Kidney (tissue), 14 donors: ENCODE measurements around the gene DISP3. TPM values are rescaled to one million over a fixed set of nuclear protein-coding genes. Genes with fewer than 3 reads are reported as not detected.

Experiments
- DNase-seq, 5 donors: peaks; one replicate each; pipeline ENCODE4 v3.0.0-alpha.2; 2013 to 2020
- FAIRE-seq: peaks from 2 replicates; lab custom pipeline; 2012; peaks lifted over from hg19 to GRCh38; lab: Jason Lieb, UNC
- H3K27ac ChIP-seq, 2 donors: one replicate each; pipeline ENCODE4 v1.7.0; 2013; ENCODE audit warnings: low read depth in 2 of 2, low read length in 2 of 2, inconsistent platforms in 1 of 2
- H3K27me3 ChIP-seq: one replicate; pipeline ENCODE4 v1.7.1; 2013; ENCODE audit warnings: low read length, inconsistent platforms; ENCODE audit not compliant: control insufficient read depth, insufficient read depth
- H3K36me3 ChIP-seq, 3 donors: one replicate each; pipeline versions ENCODE4 v1.7.0 to v1.7.1; 2013; ENCODE audit warnings: low read length in 3 of 3, control low read depth in 1 of 3, inconsistent platforms in 1 of 3; ENCODE audit not compliant: insufficient read depth in 3 of 3, control insufficient read depth in 2 of 3
- H3K4me1 ChIP-seq, 3 donors: one replicate each; pipeline versions ENCODE4 v1.7.0 to v1.7.1; 2013; ENCODE audit warnings: low read length in 3 of 3, inconsistent platforms in 1 of 3, low read depth in 1 of 3; ENCODE audit not compliant: control insufficient read depth in 2 of 3, insufficient read depth in 2 of 3
- H3K4me3 ChIP-seq, 3 donors: one replicate each; pipeline versions ENCODE4 v1.7.0 to v1.8.1; 2013; ENCODE audit warnings: low read length in 3 of 3, control low read depth in 1 of 3, inconsistent platforms in 1 of 3
- H3K9ac ChIP-seq, 3 donors: one replicate each; pipeline versions ENCODE4 v1.7.0 to v1.7.1; 2013; ENCODE audit warnings: low read length in 3 of 3, control low read depth in 1 of 3, inconsistent platforms in 1 of 3
- H3K9me3 ChIP-seq, 3 donors: one replicate each; pipeline versions ENCODE4 v1.7.0 to v1.7.1; 2013; ENCODE audit warnings: low read length in 3 of 3, control low read depth in 1 of 3, inconsistent platforms in 1 of 3; ENCODE audit not compliant: control insufficient read depth in 2 of 3, insufficient read depth in 1 of 3
- intact Hi-C: fragments of 100-400 bp; cut with DNase I; formaldehyde crosslinking; loops from one replicate; pipeline ENCODE4 v1.11.1; 2022
- polyA plus RNA-seq: library from polyadenylated mRNA; stranded (reverse); fragments of 350-450 nt; fragmentation: Illumina TruSeq; extraction: RNeasy Lipid Tissue Mini Kit (QIAGEN cat#74804); gene quantifications from one replicate; pipeline ENCODE4 v1.2.3, GENCODE V29; 2014; ENCODE audit warnings: low read depth, low replicate concordance; ENCODE audit not compliant: insufficient read depth
- total RNA-seq: library from RNA; stranded (reverse); fragmentation: NEBNext Ultra II Directional; extraction: Animal tissue kit (Norgen Biotek cat#: 25700); gene quantifications from one replicate; pipeline ENCODE4 v1.2.1, GENCODE V29; 2021
- TF ChIP-seq, protein P1 (sequence below): IDR thresholded peaks from 3 replicates; pipeline ENCODE4 v1.5.1; 2012; ENCODE audit warnings: mild to moderate bottlenecking, moderate library complexity, borderline replicate concordance; ENCODE audit not compliant: insufficient read depth; ENCODE audit errors: extremely low read depth
- donor health status: control.
- donor health status: control.
- donor health status: control.
- donor health status: control.
- donor health status: control.
- donor health status: DM: yes; HTN: yes; CAD: no.
- donor health status: Normal renal cell carcinoma (clear cell type).

The DISP3 gene
- total and polyA plus RNA-seq, 2 donors from 2014 or later, result 0.19 TPM; not detected in 1

DNA sequence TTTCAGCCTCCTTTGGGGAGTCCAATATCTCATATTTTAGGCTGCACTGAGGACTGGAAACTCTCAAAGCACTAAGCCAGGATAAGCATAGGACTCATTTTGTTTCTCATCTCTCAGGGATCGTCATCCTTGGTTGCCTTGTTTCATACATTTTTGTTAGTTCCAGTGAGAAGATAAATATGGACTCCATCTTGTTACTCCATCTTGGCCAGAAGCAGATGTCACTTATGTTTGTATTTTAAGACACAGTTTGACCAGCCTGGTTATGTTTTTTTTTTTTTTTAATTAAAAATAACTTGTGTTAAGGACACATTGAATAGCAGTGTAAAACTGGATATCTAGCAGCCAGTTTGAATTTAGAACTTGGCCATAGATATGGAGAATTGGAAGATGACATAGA, 34.7 kb downstream of the DISP3 start:
- intact Hi-C loops, result no loop called here
- H3K9ac ChIP-seq, result no peak overlapping the region
- no peak overlapping the region for H3K27ac ChIP-seq
- no peaks in the 10 kb centered on the region for H3K36me3 ChIP-seq
- TF ChIP-seq, protein P1, sequence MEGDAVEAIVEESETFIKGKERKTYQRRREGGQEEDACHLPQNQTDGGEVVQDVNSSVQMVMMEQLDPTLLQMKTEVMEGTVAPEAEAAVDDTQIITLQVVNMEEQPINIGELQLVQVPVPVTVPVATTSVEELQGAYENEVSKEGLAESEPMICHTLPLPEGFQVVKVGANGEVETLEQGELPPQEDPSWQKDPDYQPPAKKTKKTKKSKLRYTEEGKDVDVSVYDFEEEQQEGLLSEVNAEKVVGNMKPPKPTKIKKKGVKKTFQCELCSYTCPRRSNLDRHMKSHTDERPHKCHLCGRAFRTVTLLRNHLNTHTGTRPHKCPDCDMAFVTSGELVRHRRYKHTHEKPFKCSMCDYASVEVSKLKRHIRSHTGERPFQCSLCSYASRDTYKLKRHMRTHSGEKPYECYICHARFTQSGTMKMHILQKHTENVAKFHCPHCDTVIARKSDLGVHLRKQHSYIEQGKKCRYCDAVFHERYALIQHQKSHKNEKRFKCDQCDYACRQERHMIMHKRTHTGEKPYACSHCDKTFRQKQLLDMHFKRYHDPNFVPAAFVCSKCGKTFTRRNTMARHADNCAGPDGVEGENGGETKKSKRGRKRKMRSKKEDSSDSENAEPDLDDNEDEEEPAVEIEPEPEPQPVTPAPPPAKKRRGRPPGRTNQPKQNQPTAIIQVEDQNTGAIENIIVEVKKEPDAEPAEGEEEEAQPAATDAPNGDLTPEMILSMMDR, result no peak
- DNase-seq, result no peak
- FAIRE-seq, result no peak
- no peaks in the 10 kb centered on the region for H3K9me3 ChIP-seq
- no peaks in the 10 kb centered on the region for H3K27me3 ChIP-seq
- H3K4me1 ChIP-seq, result no peaks in the 10 kb centered on the region
- no peak overlapping the region for H3K4me3 ChIP-seq

DNA sequence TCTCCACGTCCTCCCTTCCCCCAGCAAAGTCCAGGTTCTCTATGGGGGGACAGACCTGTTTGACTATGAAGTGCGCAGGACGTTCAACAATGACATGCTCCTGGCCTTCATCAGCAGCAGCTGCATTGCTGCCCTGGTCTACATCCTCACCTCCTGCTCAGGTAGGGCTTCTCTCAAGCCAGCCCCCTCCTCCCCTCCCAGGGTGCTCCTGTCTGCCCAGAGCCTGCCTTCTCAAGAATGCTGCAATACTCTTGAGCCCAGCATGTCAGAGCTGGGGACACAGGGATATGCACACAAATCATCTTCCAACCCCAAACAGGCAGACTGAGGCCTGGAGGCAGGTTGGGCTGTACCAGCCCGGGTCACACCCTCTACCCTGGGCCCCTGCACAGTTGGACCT, 35.4 kb downstream of the DISP3 start:
- intact Hi-C loops, result no loop called here
- Histone ChIP-seq H3K4me1 (no peaks in the 10 kb centered on the region), H3K27me3 (no peaks in the 10 kb centered on the region), H3K4me3 (no peak overlapping the region), H3K27ac (no peak overlapping the region), H3K9ac (no peak overlapping the region), H3K9me3 (no peaks in the 10 kb centered on the region), H3K36me3 (no peaks in the 10 kb centered on the region)
- DNase-seq (peak in 1 of 5 donors; percentile 26), FAIRE-seq (no peak)
- TF ChIP-seq, protein P1, result no peak

DNA sequence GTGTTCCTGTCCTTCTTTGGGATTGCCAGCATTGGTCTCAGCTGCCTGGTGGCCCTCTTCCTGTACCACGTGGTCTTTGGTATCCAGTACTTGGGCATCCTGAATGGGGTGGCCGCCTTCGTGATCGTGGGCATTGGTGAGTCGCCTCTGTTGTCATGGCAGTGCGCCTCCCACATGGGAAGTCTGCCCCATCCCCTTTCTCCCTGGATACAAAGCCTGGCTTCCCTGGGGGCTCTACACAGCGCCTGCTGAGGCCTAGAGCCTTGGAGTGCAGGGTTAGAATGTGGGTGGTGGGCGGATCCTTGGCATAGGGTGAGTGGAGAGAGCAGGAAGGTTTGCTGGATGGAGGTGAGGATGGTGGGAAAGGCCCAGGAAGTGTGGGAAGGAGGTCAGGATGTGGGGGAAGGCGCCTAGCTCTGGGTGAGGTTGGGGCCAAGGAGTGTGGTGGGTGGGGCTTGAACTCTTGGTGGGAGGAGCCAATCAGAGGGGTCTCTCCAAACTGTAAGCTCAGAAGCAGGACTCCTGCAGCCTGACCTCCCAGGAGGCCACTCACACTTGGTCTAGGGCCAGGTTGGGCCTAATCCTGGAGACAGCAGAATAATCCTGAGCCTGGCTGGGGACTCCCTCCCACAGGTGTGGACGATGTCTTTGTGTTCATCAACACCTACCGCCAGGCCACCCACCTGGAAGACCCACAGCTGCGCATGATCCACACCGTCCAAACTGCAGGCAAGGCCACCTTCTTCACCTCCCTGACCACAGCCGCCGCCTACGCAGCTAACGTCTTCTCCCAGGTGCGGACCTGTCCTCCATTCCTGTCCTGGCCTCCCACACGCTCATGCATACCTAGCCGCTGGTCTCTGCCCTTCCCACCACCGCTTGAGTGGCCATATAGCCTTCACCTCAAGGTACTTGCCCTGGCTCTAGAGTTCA, 36.7 kb downstream of the DISP3 start:
- FAIRE-seq, result no peak
- Histone ChIP-seq H3K27me3 (no peaks in the 10 kb centered on the region), H3K36me3 (no peaks in the 10 kb centered on the region), H3K9me3 (no peaks in the 10 kb centered on the region), H3K4me3 (no peak overlapping the region), H3K9ac (no peak overlapping the region), H3K27ac (no peak overlapping the region), H3K4me1 (no peaks in the 10 kb centered on the region)
- TF ChIP-seq, protein P1, result no peak
- DNase-seq, result peak in 1 of 5 donors; percentile 59
- intact Hi-C loops, result no loop called here
